ENCODE results near the gene ELMOD2. TPM values are rescaled to one million over a fixed set of nuclear protein-coding genes. Genes with fewer than 3 reads are reported as not detected.

The ELMOD2 gene
- total RNA-seq, 2 donors from 2014 or later: 11.6 to 12.9 TPM

DNA sequence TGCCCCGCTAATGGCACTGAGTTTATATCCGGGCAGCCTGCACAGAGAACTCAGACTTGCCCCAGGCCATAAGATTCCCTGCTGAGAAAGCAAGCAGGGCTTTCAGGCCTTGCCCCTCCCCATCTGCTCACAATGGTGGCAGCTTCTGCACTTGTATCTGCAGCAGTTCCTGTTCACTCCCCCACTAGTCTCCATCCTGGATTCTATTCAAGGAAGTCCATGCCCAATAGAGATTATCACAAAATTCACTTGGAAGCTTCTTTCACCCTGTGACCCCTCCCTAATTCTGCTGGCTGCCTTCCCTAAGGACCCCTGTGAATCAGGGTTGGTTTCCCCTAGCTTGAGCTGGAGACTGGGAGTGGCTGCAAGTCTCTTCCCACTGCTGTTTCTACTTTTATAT is 79.3 kb downstream of the ELMOD2 start:
- peaks cover 2% of the 10 kb centered on the region for H3K4me1 Mint-ChIP-seq
- H3K27me3 Mint-ChIP-seq: peaks cover 70% of the 10 kb centered on the region
- no peak overlapping the region for H3K4me3 Mint-ChIP-seq
- ATAC-seq (no peak), DNase-seq (no peak)
- no peak overlapping the region for H3K27ac Mint-ChIP-seq
- H3K36me3 Mint-ChIP-seq (ENCODE audit: low read depth): peaks cover 3% of the 10 kb centered on the region
- H3K9me3 ChIP-seq (ENCODE audit: control insufficient read depth, low read length, poor library complexity, severe bottlenecking): no peaks in the 10 kb centered on the region

Other genes starting within 250 kb of the ELMOD2 start
- 1 to 10 TPM; 8.7 to 9.7 TPM for gene SCOC, start 150.5 kb upstream of the ELMOD2 start, total RNA-seq
- gene CLGN, start 96.5 kb upstream of the ELMOD2 start, total RNA-seq: not detected
- not detected for gene MGAT4D, start 25.9 kb upstream of the ELMOD2 start, total RNA-seq
- gene UCP1, start 44.8 kb downstream of the ELMOD2 start, total RNA-seq: not detected
- 1 to 10 TPM in 1 of 2 donors, under 1 TPM in 1; 0.76 to 3.1 TPM for gene TBC1D9, start 232.2 kb downstream of the ELMOD2 start, total RNA-seq